Fibroblast of lung (primary cell): ENCODE results near the gene LSMEM2. TPM values are rescaled to one million over a fixed set of nuclear protein-coding genes. Genes with fewer than 3 reads are reported as not detected.

Experiments used
- DNase-seq, 2 donors: peaks; one replicate each; pipeline versions ENCODE4 v3.0.0 to v3.0.0-alpha.2; 2010; ENCODE audit warnings: low read depth in 2 of 2
- H2AFZ ChIP-seq: 2 replicates; pipeline ENCODE4 v1.5.1; 2012; ENCODE audit warnings: low read length, control low read depth, inconsistent platforms
- H3K27ac ChIP-seq: 2 replicates; pipeline ENCODE4 v1.5.1; 2011; ENCODE audit warnings: low read length, control low read depth; ENCODE audit not compliant: insufficient read depth
- H3K27me3 ChIP-seq: 2 replicates; pipeline ENCODE4 v1.5.1; 2011; ENCODE audit warnings: mild to moderate bottlenecking, low read length; ENCODE audit not compliant: control insufficient read depth, insufficient read depth
- H3K36me3 ChIP-seq: 2 replicates; pipeline ENCODE4 v1.5.1; 2011; ENCODE audit warnings: low read length; ENCODE audit not compliant: control insufficient read depth, insufficient read depth
- H3K4me1 ChIP-seq: 2 replicates; pipeline ENCODE4 v1.5.1; 2011; ENCODE audit warnings: low read length; ENCODE audit not compliant: control insufficient read depth, insufficient read depth; ENCODE audit errors: extremely low read depth
- H3K4me2 ChIP-seq: 2 replicates; pipeline ENCODE4 v1.5.1; 2011; ENCODE audit warnings: low read length, control low read depth; ENCODE audit not compliant: insufficient read depth; ENCODE audit errors: extremely low read depth
- H3K4me3 ChIP-seq, 4 experiments: fragments of 200-600 bp in 1 of 4; sonication (generic) in 1 of 4; replicated peaks in 1 of 4; 2 replicates each; pipeline ENCODE4 v1.5.1; 2011 to 2016; ENCODE audit warnings: low read length in 4 of 4, low read depth in 3 of 4, mild to moderate bottlenecking in 3 of 4, control low read depth in 2 of 4, inconsistent platforms in 1 of 4, mixed read lengths in 1 of 4; ENCODE audit not compliant: insufficient read depth in 1 of 4; ENCODE audit errors: control extremely low read depth in 1 of 4
- H3K79me2 ChIP-seq: 2 replicates; pipeline ENCODE4 v1.5.1; 2012; ENCODE audit warnings: mild to moderate bottlenecking, low read length, inconsistent platforms; ENCODE audit not compliant: control insufficient read depth, insufficient read depth
- H3K9ac ChIP-seq: 2 replicates; pipeline ENCODE4 v1.5.1; 2011; ENCODE audit warnings: mild to moderate bottlenecking, low read length, control low read depth; ENCODE audit not compliant: insufficient read depth
- H3K9me3 ChIP-seq: 2 replicates; pipeline ENCODE4 v1.5.1; 2012; ENCODE audit warnings: low read depth, low read length; ENCODE audit not compliant: control insufficient read depth, insufficient read depth
- H4K20me1 ChIP-seq: 2 replicates; pipeline ENCODE4 v1.5.1; 2011; ENCODE audit warnings: low read length; ENCODE audit not compliant: control insufficient read depth, insufficient read depth; ENCODE audit errors: extremely low read depth
- EZH2 ChIP-seq: IDR thresholded peaks from 2 replicates; pipeline ENCODE4 v1.5.1; 2012; ENCODE audit warnings: low read length, control low read depth, mild to moderate bottlenecking; ENCODE audit errors: missing control alignments
- polyA plus RNA-seq, 2 donors: library from polyadenylated mRNA; depleted of rRNA in 1 of 2; stranded (reverse) in 1 of 2; unstranded in 1 of 2; fragments of >200 nt; gene quantifications; 2 replicates each; pipeline ENCODE4 v1.2.1, GENCODE V29; 2011 to 2012; ENCODE audit warnings: missing spikeins in 1 of 2
- total RNA-seq: library from RNA; depleted of rRNA; stranded (reverse); fragments of >200 nt; gene quantifications from 2 replicates; pipeline ENCODE4 v1.2.1, GENCODE V29; 2014
- TF ChIP-seq, protein P1 (sequence below), 2 donors: IDR thresholded peaks in 1 of 2; conservative IDR thresholded peaks in 1 of 2; 1 replicate in 1 of 2; 2 replicates in 1 of 2; pipeline ENCODE4 v1.5.1; 2011 to 2012; ENCODE audit warnings: low read length in 2 of 2, control low read depth in 1 of 2, inconsistent platforms in 1 of 2, low read depth in 1 of 2, mild to moderate bottlenecking in 1 of 2

The LSMEM2 gene
- total and polyA plus RNA-seq, 2 donors (not counting 1 experiment from before 2014, with no cell fraction given): not detected

DNA sequence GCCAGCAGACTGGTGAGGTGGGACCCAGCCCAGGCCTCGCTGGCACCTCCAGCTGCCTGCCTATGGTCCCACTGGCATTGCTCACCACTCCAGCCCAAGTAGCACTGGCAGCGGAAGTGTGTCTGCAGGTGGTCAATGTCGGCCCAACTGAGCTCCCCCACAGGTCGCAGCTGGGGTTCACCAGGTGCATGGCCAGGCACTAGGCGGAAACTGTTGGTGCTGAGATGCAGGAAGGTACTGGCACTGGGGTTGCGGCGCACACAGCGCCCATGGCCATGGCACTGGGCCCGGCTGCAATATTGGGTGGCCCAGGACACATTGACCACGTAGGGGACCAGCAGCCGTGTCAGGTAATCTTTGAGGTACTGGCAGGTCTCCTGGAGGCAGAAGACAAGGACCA, 39.3 kb downstream of the LSMEM2 start:
- Histone ChIP-seq H3K9me3 (no peaks in the 10 kb centered on the region), H3K27me3 (no peaks in the 10 kb centered on the region), H3K79me2 (peaks cover 23% of the 10 kb centered on the region), H2AFZ (no peak overlapping the region), H3K9ac (no peak overlapping the region), H3K27ac (no peak overlapping the region), H4K20me1 (no peaks in the 10 kb centered on the region), H3K4me1 (peaks cover 7% of the 10 kb centered on the region), H3K4me2 (no peak overlapping the region), H3K4me3 (no peak overlapping the region), H3K36me3 (peaks cover 18% of the 10 kb centered on the region)
- no peak for DNase-seq
- TF ChIP-seq, protein P1, sequence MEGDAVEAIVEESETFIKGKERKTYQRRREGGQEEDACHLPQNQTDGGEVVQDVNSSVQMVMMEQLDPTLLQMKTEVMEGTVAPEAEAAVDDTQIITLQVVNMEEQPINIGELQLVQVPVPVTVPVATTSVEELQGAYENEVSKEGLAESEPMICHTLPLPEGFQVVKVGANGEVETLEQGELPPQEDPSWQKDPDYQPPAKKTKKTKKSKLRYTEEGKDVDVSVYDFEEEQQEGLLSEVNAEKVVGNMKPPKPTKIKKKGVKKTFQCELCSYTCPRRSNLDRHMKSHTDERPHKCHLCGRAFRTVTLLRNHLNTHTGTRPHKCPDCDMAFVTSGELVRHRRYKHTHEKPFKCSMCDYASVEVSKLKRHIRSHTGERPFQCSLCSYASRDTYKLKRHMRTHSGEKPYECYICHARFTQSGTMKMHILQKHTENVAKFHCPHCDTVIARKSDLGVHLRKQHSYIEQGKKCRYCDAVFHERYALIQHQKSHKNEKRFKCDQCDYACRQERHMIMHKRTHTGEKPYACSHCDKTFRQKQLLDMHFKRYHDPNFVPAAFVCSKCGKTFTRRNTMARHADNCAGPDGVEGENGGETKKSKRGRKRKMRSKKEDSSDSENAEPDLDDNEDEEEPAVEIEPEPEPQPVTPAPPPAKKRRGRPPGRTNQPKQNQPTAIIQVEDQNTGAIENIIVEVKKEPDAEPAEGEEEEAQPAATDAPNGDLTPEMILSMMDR (conservative IDR thresholded peaks at IDR 0.05 in 1 of 2, IDR thresholded peaks at IDR 0.05 in 1 of 2; ENCODE audit: low read depth in 1 of 2, low read length in 2 of 2): no peak
- no peak for TF ChIP-seq EZH2

DNA sequence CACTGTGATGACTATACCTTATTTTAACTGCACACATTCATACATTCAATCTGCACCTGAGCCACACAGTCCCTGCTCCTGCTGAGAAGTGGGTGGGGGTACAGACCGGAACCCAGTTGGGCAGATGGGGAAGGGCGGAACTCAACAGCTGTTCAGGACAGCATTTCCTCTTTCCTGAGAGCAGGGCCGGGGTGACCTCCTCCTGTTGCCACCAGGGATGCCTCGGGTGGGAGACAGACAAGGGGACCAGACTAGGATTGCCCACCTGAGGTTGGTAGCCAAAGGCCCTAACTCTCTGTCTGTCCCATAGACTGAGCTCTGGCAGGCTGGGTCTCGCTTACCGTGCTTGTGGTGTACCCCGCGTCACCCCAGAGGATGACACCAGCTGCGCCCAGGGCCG, 39.7 kb downstream of the LSMEM2 start:
- Histone ChIP-seq H3K27ac (no peak overlapping the region), H3K4me2 (no peak overlapping the region), H3K9ac (no peak overlapping the region), H3K27me3 (no peaks in the 10 kb centered on the region), H2AFZ (no peak overlapping the region), H3K79me2 (peaks cover 23% of the 10 kb centered on the region), H3K9me3 (no peaks in the 10 kb centered on the region), H3K4me3 (no peak overlapping the region), H3K36me3 (peaks cover 18% of the 10 kb centered on the region), H4K20me1 (no peaks in the 10 kb centered on the region), H3K4me1 (peaks cover 7% of the 10 kb centered on the region)
- no peak for TF ChIP-seq EZH2
- TF ChIP-seq, protein P1 (conservative IDR thresholded peaks at IDR 0.05 in 1 of 2, IDR thresholded peaks at IDR 0.05 in 1 of 2; ENCODE audit: low read depth in 1 of 2, low read length in 2 of 2): no peak
- no peak for DNase-seq

DNA sequence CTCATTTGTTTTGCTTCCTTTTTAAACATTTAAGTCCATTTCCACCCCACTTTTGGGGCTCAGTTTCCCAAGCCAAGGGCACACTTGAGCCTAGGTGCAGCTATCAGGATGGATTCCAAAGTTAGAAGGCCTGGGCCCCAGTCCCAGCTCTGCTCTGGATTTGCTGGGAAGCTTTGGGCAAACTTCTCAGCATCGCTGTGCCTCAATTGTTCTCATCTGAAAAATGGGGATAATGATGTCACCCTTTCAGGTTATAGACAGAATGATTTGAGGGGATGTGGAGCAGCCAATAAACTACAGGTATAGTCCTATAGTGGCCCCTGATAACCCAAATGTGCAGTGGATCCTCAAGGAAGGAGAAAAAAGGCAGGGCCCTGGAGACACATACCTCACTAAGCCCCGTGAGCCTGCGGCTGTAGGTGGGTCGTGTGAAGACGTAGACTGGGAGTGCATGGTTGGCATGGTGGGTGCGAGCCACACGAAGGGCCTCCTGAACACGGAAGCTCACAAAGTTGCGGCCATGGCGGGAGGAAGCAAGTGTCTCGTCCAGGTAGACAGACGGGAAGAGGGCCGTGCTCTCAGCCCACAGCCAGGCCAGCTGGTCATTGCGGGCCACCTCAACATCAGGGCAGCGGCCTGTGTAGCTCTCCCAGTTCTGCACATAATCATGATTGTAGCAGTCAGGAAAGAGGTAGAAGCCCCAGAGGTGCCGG, 40.5 kb downstream of the LSMEM2 start:
- no peak for DNase-seq
- no peak overlapping the region for H3K9ac ChIP-seq
- TF ChIP-seq EZH2: no peak
- TF ChIP-seq, protein P1 (conservative IDR thresholded peaks at IDR 0.05 in 1 of 2, IDR thresholded peaks at IDR 0.05 in 1 of 2; ENCODE audit: low read depth in 1 of 2, low read length in 2 of 2): no peak
- no peak overlapping the region for H3K4me3 ChIP-seq
- no peak overlapping the region for H3K27ac ChIP-seq
- H3K27me3 ChIP-seq: no peaks in the 10 kb centered on the region
- peaks cover 7% of the 10 kb centered on the region for H3K4me1 ChIP-seq
- no peak overlapping the region for H3K4me2 ChIP-seq
- peaks cover 23% of the 10 kb centered on the region for H3K79me2 ChIP-seq
- H3K36me3 ChIP-seq: peaks cover 18% of the 10 kb centered on the region
- no peaks in the 10 kb centered on the region for H4K20me1 ChIP-seq
- H2AFZ ChIP-seq: no peak overlapping the region
- H3K9me3 ChIP-seq: no peaks in the 10 kb centered on the region
